ENCODE measurements around the gene FBXO30.

DNA sequence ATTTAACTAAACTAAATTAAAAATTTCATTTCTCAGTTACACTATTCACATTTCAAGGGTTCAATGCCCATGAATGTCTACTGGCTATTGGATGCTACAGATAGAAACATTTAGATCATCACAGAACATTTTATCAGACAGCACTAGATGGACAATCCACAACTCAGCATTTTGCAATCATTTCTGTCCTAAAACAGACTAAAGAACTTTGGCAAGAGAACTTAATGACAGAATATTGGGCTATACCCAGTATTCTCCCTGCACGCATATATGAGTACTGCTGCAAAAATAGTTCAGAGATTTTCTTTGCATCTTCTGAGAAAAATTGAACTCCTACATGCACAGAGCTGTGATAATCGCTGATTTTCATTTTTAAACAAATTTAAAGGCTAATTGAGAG is 36.1 kb upstream of the FBXO30 start:
- TF ChIP-seq CTCF (conservative IDR thresholded peaks at IDR 0.05; ENCODE audit: low read length) (no peak), EZH2phosphoT487 (IDR thresholded peaks at IDR 0.05; ENCODE audit: borderline replicate concordance, low read depth, low read length) (no peak)

All from OCI-LY7 (cell line).